Neural crest cell (in vitro differentiated cells): Measurements from ENCODE around the gene CBX2. TPM values are rescaled to one million over a fixed set of nuclear protein-coding genes. Genes with fewer than 3 reads are reported as not detected.

Experiments used
- DNase-seq: peaks from one replicate; pipeline ENCODE4 v3.0.0; 2021; ENCODE audit warnings: low read depth, mixed read lengths, low spot score
- H3K27ac Mint-ChIP-seq: one replicate; pipeline ENCODE4 v1.8.0; 2021; ENCODE audit warnings: mild to moderate bottlenecking, mixed read lengths; ENCODE audit not compliant: unreplicated experiment
- H3K27me3 Mint-ChIP-seq: 2 replicates; pipeline ENCODE4 v1.8.0; 2021; ENCODE audit warnings: low read depth, mild to moderate bottlenecking, mixed read lengths
- H3K36me3 Mint-ChIP-seq: 2 replicates; pipeline ENCODE4 v1.8.0; 2021; ENCODE audit warnings: low read depth, mild to moderate bottlenecking, mixed read lengths
- H3K4me1 Mint-ChIP-seq: 2 replicates; pipeline ENCODE4 v1.8.0; 2021; ENCODE audit warnings: mixed read lengths
- H3K4me3 Mint-ChIP-seq: one replicate; pipeline ENCODE4 v1.8.0; 2021; ENCODE audit warnings: mild to moderate bottlenecking, mixed read lengths
- H3K9me3 Mint-ChIP-seq: 2 replicates; pipeline ENCODE4 v1.8.0; 2021; ENCODE audit warnings: mixed read lengths
- total RNA-seq: library from RNA; stranded (reverse); gene quantifications from 2 replicates; pipeline ENCODE4 v1.2.1, GENCODE V29; 2021
- TF ChIP-seq, protein P1 (sequence below): fragments of 200-600 bp; sonication (generic); conservative IDR thresholded peaks from 2 replicates; pipeline ENCODE4 v1.5.0; 2021; ENCODE audit warnings: antibody characterized with exemption, mild to moderate bottlenecking

CBX2 gene
- total RNA-seq, 1 donor from 2014 or later: 101 TPM

DNA sequence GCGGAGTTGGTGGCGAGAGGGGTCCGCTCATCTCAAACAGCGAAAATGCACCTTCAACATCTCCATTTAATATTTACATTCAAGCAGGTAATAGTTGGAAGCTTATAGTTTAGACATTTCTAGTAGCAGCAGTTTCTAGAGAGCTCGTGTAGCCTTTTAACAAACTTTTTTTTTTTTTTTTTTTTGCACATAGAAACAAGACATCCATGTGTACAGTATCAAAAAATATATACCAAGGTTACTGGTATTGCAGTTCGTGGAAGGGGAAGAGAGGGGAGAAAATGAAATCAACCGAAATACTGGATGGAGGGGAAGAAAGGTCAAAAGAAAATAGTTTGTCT lies 55.1 kb downstream of the CBX2 start:
- TF ChIP-seq, protein P1, sequence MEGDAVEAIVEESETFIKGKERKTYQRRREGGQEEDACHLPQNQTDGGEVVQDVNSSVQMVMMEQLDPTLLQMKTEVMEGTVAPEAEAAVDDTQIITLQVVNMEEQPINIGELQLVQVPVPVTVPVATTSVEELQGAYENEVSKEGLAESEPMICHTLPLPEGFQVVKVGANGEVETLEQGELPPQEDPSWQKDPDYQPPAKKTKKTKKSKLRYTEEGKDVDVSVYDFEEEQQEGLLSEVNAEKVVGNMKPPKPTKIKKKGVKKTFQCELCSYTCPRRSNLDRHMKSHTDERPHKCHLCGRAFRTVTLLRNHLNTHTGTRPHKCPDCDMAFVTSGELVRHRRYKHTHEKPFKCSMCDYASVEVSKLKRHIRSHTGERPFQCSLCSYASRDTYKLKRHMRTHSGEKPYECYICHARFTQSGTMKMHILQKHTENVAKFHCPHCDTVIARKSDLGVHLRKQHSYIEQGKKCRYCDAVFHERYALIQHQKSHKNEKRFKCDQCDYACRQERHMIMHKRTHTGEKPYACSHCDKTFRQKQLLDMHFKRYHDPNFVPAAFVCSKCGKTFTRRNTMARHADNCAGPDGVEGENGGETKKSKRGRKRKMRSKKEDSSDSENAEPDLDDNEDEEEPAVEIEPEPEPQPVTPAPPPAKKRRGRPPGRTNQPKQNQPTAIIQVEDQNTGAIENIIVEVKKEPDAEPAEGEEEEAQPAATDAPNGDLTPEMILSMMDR: no peak
- H3K4me1 Mint-ChIP-seq: peaks cover 54% of the 10 kb centered on the region
- peaks cover 30% of the 10 kb centered on the region for H3K27me3 Mint-ChIP-seq
- H3K36me3 Mint-ChIP-seq: peaks cover 12% of the 10 kb centered on the region
- H3K4me3 Mint-ChIP-seq: peak overlapping the region; percentile 56
- no peaks in the 10 kb centered on the region for H3K9me3 Mint-ChIP-seq
- H3K27ac Mint-ChIP-seq: no peak overlapping the region
- no peak for DNase-seq

DNA sequence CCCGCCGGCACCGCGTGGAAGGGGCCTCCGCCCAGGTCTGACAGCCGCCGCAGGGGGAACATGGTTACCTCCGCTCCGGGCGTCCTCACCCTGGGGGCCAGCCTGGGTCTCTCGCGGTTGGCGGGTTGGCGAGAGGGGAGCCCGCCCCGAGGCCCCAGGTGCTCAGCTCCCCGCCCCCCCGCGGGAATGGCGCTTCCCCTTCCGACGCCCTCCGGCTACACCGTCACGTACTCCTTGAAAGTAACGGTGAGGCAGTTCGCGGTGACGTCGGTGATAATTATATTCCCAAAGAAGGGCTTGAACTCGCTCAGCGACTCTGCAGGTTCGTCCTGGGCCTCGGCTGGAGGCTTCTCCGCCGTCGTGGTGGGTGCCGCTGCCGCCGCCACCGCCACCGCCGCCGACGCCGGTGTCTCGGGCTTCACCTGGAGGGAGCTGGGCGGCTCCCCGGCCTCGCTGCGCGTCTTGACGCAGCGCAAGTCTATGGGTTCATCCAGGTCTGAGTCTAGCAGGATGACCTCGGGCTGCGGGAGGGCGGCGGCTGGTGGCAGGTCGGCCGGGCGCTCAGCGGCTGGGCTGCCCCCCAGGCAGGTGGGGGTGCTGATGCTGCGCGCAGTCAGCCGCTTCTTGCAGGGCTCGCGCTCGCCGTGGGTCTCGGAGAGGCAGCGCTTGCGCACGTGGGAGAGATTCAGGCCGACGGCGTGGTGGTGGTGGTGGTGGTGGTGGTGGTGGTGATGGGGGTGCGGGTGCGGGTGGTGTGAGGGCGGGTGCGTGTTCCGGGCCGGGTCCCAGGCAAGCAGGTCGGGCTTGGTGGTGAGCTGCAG lies 56.0 kb downstream of the CBX2 start:
- Mint-ChIP-seq H3K4me3 (no peak overlapping the region), H3K27ac (no peak overlapping the region), H3K4me1 (peaks cover 49% of the 10 kb centered on the region), H3K36me3 (peaks cover 15% of the 10 kb centered on the region), H3K9me3 (no peaks in the 10 kb centered on the region), H3K27me3 (peaks cover 36% of the 10 kb centered on the region)
- DNase-seq: no peak
- TF ChIP-seq, protein P1: no peak

DNA sequence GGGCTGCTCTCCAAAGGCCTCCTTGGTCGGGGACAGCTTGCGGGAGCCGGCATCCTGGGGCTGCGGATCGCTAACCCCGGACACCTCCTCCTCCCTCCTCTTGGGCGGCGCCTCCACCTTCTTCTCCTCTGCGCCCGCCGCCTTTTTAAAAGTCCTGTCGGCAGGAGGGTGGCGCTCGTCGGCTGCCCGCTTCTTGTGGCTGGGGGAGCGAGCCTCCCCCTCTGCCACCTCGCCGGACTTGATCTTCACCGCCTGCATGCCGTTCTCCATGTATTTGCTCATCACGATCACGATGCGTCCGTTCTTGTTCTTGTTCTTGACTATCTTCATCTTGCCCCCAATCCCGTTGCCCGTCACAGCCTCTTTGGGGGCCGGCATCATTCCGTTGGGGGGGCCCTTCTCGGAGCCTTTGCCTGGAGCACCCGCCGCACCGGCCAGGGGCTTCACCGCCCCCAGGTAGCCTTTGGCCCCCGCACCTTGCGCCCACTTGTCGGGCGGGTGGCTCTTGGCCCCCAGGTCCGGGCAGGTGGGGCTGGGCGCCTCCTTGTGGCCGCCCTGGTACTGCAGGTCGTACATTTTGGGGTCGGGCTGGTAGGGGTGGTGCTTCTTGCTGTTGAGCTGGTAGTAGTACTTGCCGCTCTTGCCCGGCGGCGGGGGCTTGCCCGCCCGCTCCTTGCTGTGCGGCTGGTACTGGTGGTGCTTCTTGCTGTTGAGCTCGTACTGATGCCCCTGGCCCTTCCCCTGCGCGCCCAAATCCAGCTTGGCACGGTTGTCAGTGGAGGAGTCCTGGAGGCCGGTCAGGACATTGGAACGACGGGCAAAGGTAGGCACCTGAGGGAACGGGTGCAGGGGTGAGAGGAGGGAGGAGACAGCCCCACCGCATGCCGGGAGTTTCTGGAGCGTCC lies 56.9 kb downstream of the CBX2 start:
- peak; percentile 62 for DNase-seq
- TF ChIP-seq, protein P1: peak; percentile 78
- peak overlapping the region; percentile 77 for H3K4me3 Mint-ChIP-seq
- peaks cover 37% of the 10 kb centered on the region for H3K27me3 Mint-ChIP-seq
- no peaks in the 10 kb centered on the region for H3K9me3 Mint-ChIP-seq
- H3K36me3 Mint-ChIP-seq: peaks cover 15% of the 10 kb centered on the region
- H3K27ac Mint-ChIP-seq: no peak overlapping the region
- peaks cover 40% of the 10 kb centered on the region for H3K4me1 Mint-ChIP-seq

DNA sequence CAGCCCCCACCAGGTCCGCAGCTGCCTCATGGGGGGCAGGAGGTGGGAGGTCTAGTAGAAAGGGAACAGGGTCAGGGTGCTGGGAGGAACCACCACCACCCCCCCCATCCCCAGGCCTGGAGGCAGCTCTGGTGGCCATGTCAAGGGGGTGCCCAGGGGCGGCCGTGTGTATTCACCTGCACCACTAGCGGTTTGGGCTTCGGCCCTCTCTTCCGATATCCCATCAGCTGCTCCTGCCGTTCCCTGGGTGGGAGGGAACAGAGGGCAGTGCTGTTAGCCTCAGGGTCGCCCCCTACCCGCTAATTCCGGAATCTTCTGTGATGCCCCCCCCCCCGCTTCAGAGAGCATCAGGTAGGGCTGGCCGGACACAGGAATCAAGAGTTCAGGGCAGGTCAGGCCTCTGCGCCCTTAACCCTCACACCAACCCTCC lies 57.5 kb downstream of the CBX2 start:
- peaks cover 37% of the 10 kb centered on the region for H3K4me1 Mint-ChIP-seq

DNA sequence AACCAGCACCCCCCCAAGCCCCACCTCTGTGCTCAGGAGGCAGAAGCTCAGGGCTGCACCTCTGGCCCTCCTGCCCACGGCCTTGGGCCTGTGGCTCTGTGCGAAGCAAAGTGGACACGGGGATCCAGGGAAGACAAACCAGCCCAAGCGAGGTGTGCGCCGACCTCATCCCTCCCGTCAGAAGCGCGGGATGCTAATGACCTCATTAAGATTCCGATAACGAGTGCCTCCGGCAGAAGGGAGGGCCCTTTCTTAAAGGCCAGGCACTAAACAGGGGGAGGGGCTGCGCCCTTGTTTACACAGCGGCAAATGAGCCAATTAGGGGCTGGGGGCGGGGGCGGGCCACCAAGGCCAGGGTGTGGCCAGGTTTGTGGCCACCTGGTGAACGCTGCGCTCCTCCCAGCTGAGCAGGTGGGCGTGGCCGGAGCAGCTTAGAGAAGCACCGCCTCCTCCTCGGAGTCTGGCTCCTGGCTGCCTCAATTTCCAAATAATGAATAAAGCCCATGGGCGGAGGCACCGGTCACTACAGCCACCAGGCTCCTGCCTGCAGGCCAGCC lies 58.1 kb downstream of the CBX2 start:
- no peak overlapping the region for H3K27ac Mint-ChIP-seq
- H3K4me3 Mint-ChIP-seq: peak overlapping the region; percentile 97
- peaks cover 50% of the 10 kb centered on the region for H3K27me3 Mint-ChIP-seq
- TF ChIP-seq, protein P1: no peak
- no peaks in the 10 kb centered on the region for H3K9me3 Mint-ChIP-seq
- DNase-seq: peak; percentile 10
- H3K4me1 Mint-ChIP-seq: peaks cover 37% of the 10 kb centered on the region
- H3K36me3 Mint-ChIP-seq: peaks cover 15% of the 10 kb centered on the region

More for the DNA sequence above, 57.5 kb downstream of the CBX2 start:
- Mint-ChIP-seq H3K4me3 (peak overlapping the region; percentile 79), H3K27me3 (peaks cover 44% of the 10 kb centered on the region), H3K9me3 (no peaks in the 10 kb centered on the region), H3K36me3 (peaks cover 15% of the 10 kb centered on the region), H3K27ac (no peak overlapping the region)
- TF ChIP-seq, protein P1: no peak
- no peak for DNase-seq
